ENCODE data around the gene APOA1.

DNA sequence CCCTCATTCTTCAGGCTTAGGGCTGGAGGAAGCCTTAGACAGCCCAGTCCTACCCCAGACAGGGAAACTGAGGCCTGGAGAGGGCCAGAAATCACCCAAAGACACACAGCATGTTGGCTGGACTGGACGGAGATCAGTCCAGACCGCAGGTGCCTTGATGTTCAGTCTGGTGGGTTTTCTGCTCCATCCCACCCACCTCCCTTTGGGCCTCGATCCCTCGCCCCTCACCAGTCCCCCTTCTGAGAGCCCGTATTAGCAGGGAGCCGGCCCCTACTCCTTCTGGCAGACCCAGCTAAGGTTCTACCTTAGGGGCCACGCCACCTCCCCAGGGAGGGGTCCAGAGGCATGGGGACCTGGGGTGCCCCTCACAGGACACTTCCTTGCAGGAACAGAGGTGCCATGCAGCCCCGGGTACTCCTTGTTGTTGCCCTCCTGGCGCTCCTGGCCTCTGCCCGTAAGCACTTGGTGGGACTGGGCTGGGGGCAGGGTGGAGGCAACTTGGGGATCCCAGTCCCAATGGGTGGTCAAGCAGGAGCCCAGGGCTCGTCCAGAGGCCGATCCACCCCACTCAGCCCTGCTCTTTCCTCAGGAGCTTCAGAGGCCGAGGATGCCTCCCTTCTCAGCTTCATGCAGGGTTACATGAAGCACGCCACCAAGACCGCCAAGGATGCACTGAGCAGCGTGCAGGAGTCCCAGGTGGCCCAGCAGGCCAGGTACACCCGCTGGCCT, 7.1 kb downstream of the APOA1 start:
- TF ChIP-seq POLR2AphosphoS5 (IDR thresholded peaks at IDR 0.05) (no peak), POLR2A (IDR thresholded peaks at IDR 0.05) (no peak)
- TF ChIP-seq, protein P1, sequence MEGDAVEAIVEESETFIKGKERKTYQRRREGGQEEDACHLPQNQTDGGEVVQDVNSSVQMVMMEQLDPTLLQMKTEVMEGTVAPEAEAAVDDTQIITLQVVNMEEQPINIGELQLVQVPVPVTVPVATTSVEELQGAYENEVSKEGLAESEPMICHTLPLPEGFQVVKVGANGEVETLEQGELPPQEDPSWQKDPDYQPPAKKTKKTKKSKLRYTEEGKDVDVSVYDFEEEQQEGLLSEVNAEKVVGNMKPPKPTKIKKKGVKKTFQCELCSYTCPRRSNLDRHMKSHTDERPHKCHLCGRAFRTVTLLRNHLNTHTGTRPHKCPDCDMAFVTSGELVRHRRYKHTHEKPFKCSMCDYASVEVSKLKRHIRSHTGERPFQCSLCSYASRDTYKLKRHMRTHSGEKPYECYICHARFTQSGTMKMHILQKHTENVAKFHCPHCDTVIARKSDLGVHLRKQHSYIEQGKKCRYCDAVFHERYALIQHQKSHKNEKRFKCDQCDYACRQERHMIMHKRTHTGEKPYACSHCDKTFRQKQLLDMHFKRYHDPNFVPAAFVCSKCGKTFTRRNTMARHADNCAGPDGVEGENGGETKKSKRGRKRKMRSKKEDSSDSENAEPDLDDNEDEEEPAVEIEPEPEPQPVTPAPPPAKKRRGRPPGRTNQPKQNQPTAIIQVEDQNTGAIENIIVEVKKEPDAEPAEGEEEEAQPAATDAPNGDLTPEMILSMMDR (IDR thresholded peaks at IDR 0.05), result no peak

All from gastroesophageal sphincter (tissue), 3 donors.